GM12878 (cell line): ENCODE data around the gene LIMA1. TPM values are rescaled to one million over a fixed set of nuclear protein-coding genes. Genes with fewer than 3 reads are reported as not detected.

Source experiments
- ATAC-seq: fragments of 200-7000 bp; cut with Tn5 transposase; 3 replicates; pipeline ENCODE4 v1.9.1; 2020; ENCODE audit warnings: mild to moderate bottlenecking, moderate library complexity
- BruUV-seq: library from RNA; stranded (reverse); fragments of 400-500 nt; replicated peaks from 2 replicates; lab custom pipeline; 2021; lab: Mats Ljungman, UMichigan
- CTCF ChIA-PET: fragments of 300-600 bp; sonication (Branson Sonifier 250); formaldehyde crosslinking; extraction: SDS; loops from one replicate; lab custom pipeline; 2021; ENCODE audit warnings: inconsistent platforms; lab: Yijun Ruan, JAX
- POLR2A ChIA-PET: fragments of 350-600 bp; formaldehyde crosslinking; extraction: SDS; loops from one replicate; lab custom pipeline; 2021; ENCODE audit warnings: inconsistent platforms; lab: Charles Lee
- RAD21 ChIA-PET: fragments of 300-600 bp; sonication (Branson Sonifier 250); formaldehyde crosslinking; loops from one replicate; lab custom pipeline; 2023; ENCODE audit warnings: antibody characterized with exemption; ENCODE audit not compliant: unreplicated experiment; lab: Charles Lee
- SMC1A ChIA-PET: fragments of 300-600 bp; sonication (Branson Sonifier 250); formaldehyde crosslinking; loops from one replicate; lab custom pipeline; 2023; ENCODE audit not compliant: unreplicated experiment, uncharacterized antibody; lab: Charles Lee
- DNase-seq: peaks from one replicate; pipeline ENCODE4 v3.0.0-alpha.2; 2011; ENCODE audit warnings: low read depth, low spot score
- FAIRE-seq: peaks from 3 replicates; lab custom pipeline; 2011; peaks lifted over from hg19 to GRCh38; lab: Jason Lieb, UNC
- H2AFZ ChIP-seq: 2 replicates; pipeline ENCODE4 v1.6.0; 2011; ENCODE audit warnings: low read depth, low read length, control low read depth; ENCODE audit not compliant: control insufficient read depth
- H3K27ac ChIP-seq: 2 replicates; pipeline ENCODE4 v1.5.1; 2011; ENCODE audit warnings: control low read depth; ENCODE audit not compliant: control insufficient read depth, insufficient read depth
- H3K27me3 ChIP-seq, 2 experiments: replicated peaks in 1 of 2; 2 replicates each; pipeline versions ENCODE4 v1.6.0 to v1.6.1; 2011; ENCODE audit warnings: low read length in 1 of 2; ENCODE audit not compliant: control insufficient read depth in 2 of 2, insufficient read depth in 2 of 2
- H3K36me3 ChIP-seq, 2 experiments: 2 replicates each; pipeline ENCODE4 v1.5.1; 2011; ENCODE audit warnings: low read length in 1 of 2; ENCODE audit not compliant: control insufficient read depth in 2 of 2, insufficient read depth in 2 of 2
- H3K4me1 ChIP-seq: 2 replicates; pipeline ENCODE4 v1.6.1; 2011; ENCODE audit warnings: mild to moderate bottlenecking, low read length, moderate library complexity, mixed read lengths; ENCODE audit not compliant: control insufficient read depth, insufficient read depth
- H3K4me2 ChIP-seq: 2 replicates; pipeline ENCODE4 v1.6.0; 2011; ENCODE audit warnings: control low read depth; ENCODE audit not compliant: control insufficient read depth, insufficient read depth
- H3K4me3 ChIP-seq: fragments of 200-600 bp; sonication (generic); 2 replicates; pipeline ENCODE4 v1.5.1; 2016
- H3K79me2 ChIP-seq: 2 replicates; pipeline ENCODE4 v1.6.0; 2011; ENCODE audit warnings: low read length; ENCODE audit not compliant: control insufficient read depth, insufficient read depth
- H3K9ac ChIP-seq: 2 replicates; pipeline ENCODE4 v1.8.0; 2011; ENCODE audit warnings: low read length, control low read depth, mixed read lengths; ENCODE audit not compliant: control insufficient read depth, insufficient read depth
- H3K9me3 ChIP-seq: replicated peaks from 3 replicates; pipeline ENCODE4 v1.5.1; 2011; ENCODE audit warnings: mild to moderate bottlenecking, low read length; ENCODE audit not compliant: control insufficient read depth, insufficient read depth
- H4K20me1 ChIP-seq: 2 replicates; pipeline ENCODE4 v1.6.0; 2011; ENCODE audit not compliant: control insufficient read depth, insufficient read depth
- CBFB ChIP-seq: IDR thresholded peaks from 2 replicates; pipeline ENCODE4 v1.6.1; 2016; ENCODE audit warnings: antibody characterized with exemption, low read depth
- ETV6 ChIP-seq, 2 experiments: fragments of 450-650 bp in 1 of 2; IDR thresholded peaks in 1 of 2; conservative IDR thresholded peaks in 1 of 2; 2 replicates each; pipeline ENCODE4 v1.6.1; 2014; ENCODE audit warnings: antibody characterized with exemption in 1 of 2, borderline replicate concordance in 1 of 2, low read depth in 1 of 2, mild to moderate bottlenecking in 1 of 2, moderate library complexity in 1 of 2
- GATAD2B ChIP-seq: fragments of 450-650 bp; conservative IDR thresholded peaks from 2 replicates; pipeline ENCODE4 v1.6.1; 2017; ENCODE audit warnings: low read depth, mild to moderate bottlenecking, moderate library complexity
- HCFC1 ChIP-seq: fragments of 150-350 bp; IDR thresholded peaks from 2 replicates; pipeline ENCODE4 v1.6.1; 2014; ENCODE audit warnings: low read length
- IKZF1 ChIP-seq: fragments of 450-650 bp; conservative IDR thresholded peaks from 2 replicates; pipeline ENCODE4 v1.6.1; 2017; ENCODE audit warnings: antibody characterized with exemption, mild to moderate bottlenecking
- MTA3 ChIP-seq: IDR thresholded peaks from 2 replicates; pipeline ENCODE4 v1.6.1; 2012; ENCODE audit warnings: low read length, inconsistent platforms, borderline replicate concordance
- MYC ChIP-seq: IDR thresholded peaks from 2 replicates; pipeline ENCODE4 v1.6.1; 2011; ENCODE audit warnings: mild to moderate bottlenecking, low read length, moderate library complexity, inconsistent platforms; ENCODE audit not compliant: insufficient read depth, insufficient replicate concordance, insufficient read length, severe bottlenecking
- NBN ChIP-seq: fragments of 450-650 bp; IDR thresholded peaks from 2 replicates; pipeline ENCODE4 v1.6.1; 2016
- NFYB ChIP-seq: IDR thresholded peaks from 2 replicates; pipeline ENCODE4 v1.6.1; 2011; ENCODE audit warnings: low read depth, mild to moderate bottlenecking, low read length, improper control_type of control experiment, moderate library complexity; ENCODE audit not compliant: insufficient read depth
- NR2F1 ChIP-seq: fragments of 450-650 bp; conservative IDR thresholded peaks from 2 replicates; pipeline ENCODE4 v1.6.1; 2017; ENCODE audit warnings: mild to moderate bottlenecking
- NRF1 ChIP-seq: conservative IDR thresholded peaks from 2 replicates; pipeline ENCODE4 v1.6.1; 2011; ENCODE audit warnings: mild to moderate bottlenecking, low read depth, low read length, improper control_type of control experiment
- SMAD5 ChIP-seq: IDR thresholded peaks from 2 replicates; pipeline ENCODE4 v1.6.1; 2016; ENCODE audit warnings: antibody characterized with exemption, low read depth
- ZBED1 ChIP-seq: IDR thresholded peaks from 2 replicates; pipeline ENCODE4 v1.6.1; 2016; ENCODE audit warnings: borderline replicate concordance
- ZBTB33 ChIP-seq: fragments of 450-650 bp; IDR thresholded peaks from 2 replicates; pipeline ENCODE4 v1.6.1; 2017; ENCODE audit warnings: mild to moderate bottlenecking
- WGBS: methylation state at CpG from one replicate; pipeline ENCODE4 v1.1.6; 2016; ENCODE audit warnings: low lambda C conversion rate; ENCODE audit not compliant: insufficient replicate concordance, insufficient coverage; ENCODE audit errors: missing lambda C conversion rate; 5-methylcytosine and 5-hydroxymethylcytosine counted together
- in situ Hi-C: fragments of 300-500 bp; cut with MboI; formaldehyde crosslinking; loops from 9 replicates; pipeline ENCODE4 v1.14.3; 2018; ENCODE audit warnings: mixed read lengths
- intact Hi-C: fragments of 100-400 bp; cut with micrococcal nuclease; formaldehyde crosslinking; loops from one replicate; pipeline ENCODE4 v1.14.2; 2022; ENCODE audit not compliant: unreplicated experiment
- polyA plus RNA-seq, 11 experiments: library from polyadenylated mRNA; depleted of rRNA in 4 of 11; unstranded in 6 of 11; stranded (reverse) in 5 of 11; fragments of >200 nt; fragmentation: Nextera tagmentation in 4 of 11; fragmentation: Illumina TruSeq in 1 of 11; extraction: Ambion mirVana in 4 of 11; extraction: Trizol in 1 of 11; gene quantifications; 1 replicate in 1 of 11; 2 replicates in 10 of 11; pipeline versions ENCODE4 v1.2.1 to v1.2.3, GENCODE V29; 2011 to 2016; ENCODE audit warnings: inconsistent platforms in 2 of 11, missing spikeins in 2 of 11, low read depth in 1 of 11
- total RNA-seq, 4 experiments: library from RNA; depleted of rRNA in 3 of 4; stranded (reverse); fragments of >200 nt in 3 of 4; fragmentation: Illumina TruSeq in 1 of 4; extraction: Trizol in 1 of 4; gene quantifications; 2 replicates each; pipeline versions ENCODE4 v1.2.1 to v1.2.3, GENCODE V29; 2013 to 2021
- TF ChIP-seq, protein P1 (sequence below): fragments of 450-650 bp; formaldehyde crosslinking; IDR thresholded peaks from 2 replicates; pipeline ENCODE4 v1.5.0; 2022; ENCODE audit warnings: mild to moderate bottlenecking, missing genetic modification characterization
- TF ChIP-seq, protein P2 (sequence below): fragments of 450-650 bp; IDR thresholded peaks from 2 replicates; pipeline ENCODE4 v1.6.1; 2014; ENCODE audit warnings: mild to moderate bottlenecking

Gene LIMA1
- total and polyA plus RNA-seq, 10 of the 15 experiments (the other 5 are each of a cell fraction or from before 2014, with no cell fraction given), result 53.2 to 109 (median 60.8) TPM

- TF ChIP-seq ZBTB33, result no peak
- TF ChIP-seq NFYB, result no peak
- peak; percentile 57; the same call in 1 of the 2 replicates for TF ChIP-seq IKZF1
- no peak for TF ChIP-seq SMAD5
- TF ChIP-seq GATAD2B, result 0 out of 2 replicates have a peak, but pooled peaks have one; percentile 16
- TF ChIP-seq NR2F1, result peak; percentile 56
- no peak for TF ChIP-seq HCFC1
- no peak for TF ChIP-seq MTA3
- no peak for TF ChIP-seq NRF1
These were observed 37.0 kb downstream of the LIMA1 start (continued) for GRCh38 chr12:50246197-50246865.

DNA sequence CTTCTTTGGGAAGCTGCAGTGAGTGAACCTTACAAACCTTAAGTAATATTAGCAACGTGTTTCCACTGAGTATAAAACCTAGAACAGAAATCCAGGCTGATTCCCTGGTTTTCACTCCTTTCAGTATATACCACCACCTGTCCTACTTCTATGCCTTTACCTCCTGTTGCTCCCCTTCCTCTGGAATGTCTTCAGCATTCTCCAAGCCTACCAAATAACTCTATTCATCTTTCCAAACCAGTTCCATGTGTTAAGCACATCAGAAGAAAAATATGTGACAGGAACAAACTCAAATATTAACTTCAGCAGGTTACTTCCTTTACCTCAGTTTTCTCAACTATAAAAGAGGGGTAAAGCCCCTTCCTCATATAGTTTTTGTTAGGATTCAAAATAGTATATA lies 39.8 kb downstream of the LIMA1 start:
- FAIRE-seq, result no peak
- Histone ChIP-seq H3K27me3 (no peaks in the 10 kb centered on the region), H3K27ac (no peak overlapping the region), H3K9ac (no peak overlapping the region), H3K4me2 (no peak overlapping the region), H3K4me1 (peaks cover 10% of the 10 kb centered on the region), H4K20me1 (no peaks in the 10 kb centered on the region), H3K4me3 (no peak overlapping the region), H3K79me2 (no peaks in the 10 kb centered on the region), H2AFZ (no peak overlapping the region), H3K36me3 (no peaks in the 10 kb centered on the region), H3K9me3 (no peaks in the 10 kb centered on the region)
- ChIA-PET CTCF (interaction anchor here (1.0 to 2.6 kb wide), 4 partner anchors 10 to 31 kb away, joined by 3 to 12 read pairs (median 6); no protein-coding TSS in a partner anchor), SMC1A (interaction anchor here (0.8 to 2.7 kb wide), 7 partner anchors 10 to 30 kb away, joined by 3 to 26 read pairs (median 7); no protein-coding TSS in a partner anchor), RAD21 (interaction anchor here (0.5 to 2.0 kb wide), 6 partner anchors 8 to 78 kb away, joined by 3 to 14 read pairs (median 4); no protein-coding TSS in a partner anchor), POLR2A (interaction anchor here (1.0 to 1.8 kb wide), 4 partner anchors 9 to 33 kb away, joined by 4 to 7 read pairs (median 6); no protein-coding TSS in a partner anchor)
- 0% methylated on average over 1 of the region's 1 CpG for WGBS
- no peak for DNase-seq
- intact Hi-C loops (no loop called here), in situ Hi-C loops (no loop called here)
- no TSS peak for BruUV-seq
- no peak for ATAC-seq
- TF ChIP-seq CBFB, result no peak
- TF ChIP-seq, protein P1, sequence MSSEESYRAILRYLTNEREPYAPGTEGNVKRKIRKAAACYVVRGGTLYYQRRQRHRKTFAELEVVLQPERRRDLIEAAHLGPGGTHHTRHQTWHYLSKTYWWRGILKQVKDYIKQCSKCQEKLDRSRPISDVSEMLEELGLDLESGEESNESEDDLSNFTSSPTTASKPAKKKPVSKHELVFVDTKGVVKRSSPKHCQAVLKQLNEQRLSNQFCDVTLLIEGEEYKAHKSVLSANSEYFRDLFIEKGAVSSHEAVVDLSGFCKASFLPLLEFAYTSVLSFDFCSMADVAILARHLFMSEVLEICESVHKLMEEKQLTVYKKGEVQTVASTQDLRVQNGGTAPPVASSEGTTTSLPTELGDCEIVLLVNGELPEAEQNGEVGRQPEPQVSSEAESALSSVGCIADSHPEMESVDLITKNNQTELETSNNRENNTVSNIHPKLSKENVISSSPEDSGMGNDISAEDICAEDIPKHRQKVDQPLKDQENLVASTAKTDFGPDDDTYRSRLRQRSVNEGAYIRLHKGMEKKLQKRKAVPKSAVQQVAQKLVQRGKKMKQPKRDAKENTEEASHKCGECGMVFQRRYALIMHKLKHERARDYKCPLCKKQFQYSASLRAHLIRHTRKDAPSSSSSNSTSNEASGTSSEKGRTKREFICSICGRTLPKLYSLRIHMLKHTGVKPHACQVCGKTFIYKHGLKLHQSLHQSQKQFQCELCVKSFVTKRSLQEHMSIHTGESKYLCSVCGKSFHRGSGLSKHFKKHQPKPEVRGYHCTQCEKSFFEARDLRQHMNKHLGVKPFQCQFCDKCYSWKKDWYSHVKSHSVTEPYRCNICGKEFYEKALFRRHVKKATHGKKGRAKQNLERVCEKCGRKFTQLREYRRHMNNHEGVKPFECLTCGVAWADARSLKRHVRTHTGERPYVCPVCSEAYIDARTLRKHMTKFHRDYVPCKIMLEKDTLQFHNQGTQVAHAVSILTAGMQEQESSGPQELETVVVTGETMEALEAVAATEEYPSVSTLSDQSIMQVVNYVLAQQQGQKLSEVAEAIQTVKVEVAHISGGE, result no peak
- no peak for TF ChIP-seq ZBED1
- TF ChIP-seq MYC, result no peak
- no peak for TF ChIP-seq ETV6 (conservative IDR thresholded peaks at IDR 0.05 in 1 of 2, IDR thresholded peaks at IDR 0.05 in 1 of 2; ENCODE audit: borderline replicate concordance in 1 of 2, low read depth in 1 of 2)
- TF ChIP-seq NBN, result no peak
- TF ChIP-seq, protein P2, sequence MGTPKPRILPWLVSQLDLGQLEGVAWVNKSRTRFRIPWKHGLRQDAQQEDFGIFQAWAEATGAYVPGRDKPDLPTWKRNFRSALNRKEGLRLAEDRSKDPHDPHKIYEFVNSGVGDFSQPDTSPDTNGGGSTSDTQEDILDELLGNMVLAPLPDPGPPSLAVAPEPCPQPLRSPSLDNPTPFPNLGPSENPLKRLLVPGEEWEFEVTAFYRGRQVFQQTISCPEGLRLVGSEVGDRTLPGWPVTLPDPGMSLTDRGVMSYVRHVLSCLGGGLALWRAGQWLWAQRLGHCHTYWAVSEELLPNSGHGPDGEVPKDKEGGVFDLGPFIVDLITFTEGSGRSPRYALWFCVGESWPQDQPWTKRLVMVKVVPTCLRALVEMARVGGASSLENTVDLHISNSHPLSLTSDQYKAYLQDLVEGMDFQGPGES, result no peak
